Activated CD4-positive, CD25-positive, alpha-beta regulatory T cell treated with anti-CD3 and anti-CD28 coated beads, Interleukin-2, amount 50 U/mL, for 72 hours (primary cell): ENCODE data around the gene MYOCD.

Experiments
- DNase-seq: peaks from one replicate; pipeline ENCODE4 v3.0.0; 2021

Gene MYOCD

GRCh38 chr17:12768255-12768654 is 102.6 kb downstream of the MYOCD start:
- DNase-seq: no peak

GRCh38 chr17:12769981-12770380 is 104.3 kb downstream of the MYOCD start:
- no peak for DNase-seq

DNA sequence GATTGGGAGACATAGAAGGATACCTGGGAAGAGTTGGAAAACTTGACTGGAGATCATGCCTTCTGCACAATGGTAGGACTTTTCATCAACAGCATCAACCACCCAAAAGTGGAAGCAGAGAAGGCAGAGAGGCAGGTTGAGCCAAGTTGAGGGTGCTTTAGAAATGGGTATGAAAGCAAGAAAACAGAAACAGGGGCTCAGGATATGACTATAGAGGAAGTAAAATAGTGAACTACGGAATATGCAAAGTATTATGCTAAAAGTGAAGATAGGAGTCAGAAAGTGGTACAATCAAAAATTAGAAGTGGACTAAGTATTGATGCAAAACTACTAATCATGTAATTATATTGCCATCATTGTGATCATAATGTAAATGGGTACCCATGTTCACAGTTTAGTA is 107.5 kb downstream of the MYOCD start:
- no peak for DNase-seq

DNA sequence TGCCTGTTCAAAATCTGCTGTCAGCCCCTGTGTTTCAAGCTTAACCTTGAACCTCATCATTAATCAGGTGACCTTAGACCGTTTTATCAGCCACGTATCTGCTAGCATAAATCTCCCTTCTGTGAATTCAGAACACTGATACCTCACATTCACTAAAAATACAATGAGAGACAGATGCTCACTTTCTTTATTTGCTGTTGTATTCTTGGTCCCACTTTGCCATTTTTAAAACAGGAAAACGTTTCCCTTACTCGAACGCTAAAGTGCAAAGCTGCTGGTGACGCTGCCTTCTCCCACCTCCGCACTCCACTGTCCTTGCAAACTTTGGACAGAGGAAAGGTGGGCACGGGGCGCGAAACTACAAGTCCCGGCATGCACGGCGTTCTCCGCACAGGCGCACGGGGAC is 123.4 kb downstream of the MYOCD start:
- no peak for DNase-seq

DNA sequence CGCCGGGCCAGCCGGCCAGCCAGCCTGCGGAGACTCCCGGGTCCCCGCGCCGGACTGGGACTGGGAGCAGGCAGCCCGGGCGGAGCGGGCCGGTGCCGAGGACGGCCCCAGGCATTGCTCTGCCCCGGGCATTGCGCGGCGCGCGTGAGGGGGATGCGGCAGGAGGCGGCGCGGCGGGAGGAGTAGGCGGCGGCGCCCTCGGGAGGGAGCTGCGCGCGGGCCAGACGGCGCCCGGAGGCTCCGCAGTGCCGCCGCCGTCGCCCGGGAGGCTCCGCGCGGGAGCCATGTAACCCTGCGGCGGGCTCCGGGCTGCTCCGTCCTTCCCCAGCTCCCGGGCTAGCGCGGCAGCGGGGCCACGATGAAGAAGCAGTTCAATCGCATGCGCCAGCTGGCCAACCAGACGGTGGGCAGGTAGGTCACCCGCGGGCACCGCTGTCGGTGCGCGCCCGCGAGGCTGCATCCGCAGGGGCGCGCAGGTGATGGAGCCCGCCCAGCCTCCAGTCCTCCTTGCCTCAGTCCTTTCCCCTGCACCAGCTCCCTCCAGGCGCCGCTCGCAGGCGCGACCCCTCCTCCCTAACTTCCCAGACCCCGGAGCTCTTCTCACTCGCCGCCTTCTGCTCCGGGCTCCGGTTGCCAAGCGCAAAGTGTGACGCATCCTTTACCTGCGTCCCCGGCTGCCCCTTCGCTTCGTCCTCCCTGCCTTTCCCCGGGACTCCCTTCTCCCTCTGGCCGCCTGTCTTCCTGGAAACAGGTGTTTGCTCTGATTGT is 124.0 kb downstream of the MYOCD start, which contains the start of gene ARHGAP44:
Gene ARHGAP44 (plus strand): TSS at position 18 of the 768 bp plus-strand sequence. CDS start 341 bp downstream, at position 359.
- no peak for DNase-seq

DNA sequence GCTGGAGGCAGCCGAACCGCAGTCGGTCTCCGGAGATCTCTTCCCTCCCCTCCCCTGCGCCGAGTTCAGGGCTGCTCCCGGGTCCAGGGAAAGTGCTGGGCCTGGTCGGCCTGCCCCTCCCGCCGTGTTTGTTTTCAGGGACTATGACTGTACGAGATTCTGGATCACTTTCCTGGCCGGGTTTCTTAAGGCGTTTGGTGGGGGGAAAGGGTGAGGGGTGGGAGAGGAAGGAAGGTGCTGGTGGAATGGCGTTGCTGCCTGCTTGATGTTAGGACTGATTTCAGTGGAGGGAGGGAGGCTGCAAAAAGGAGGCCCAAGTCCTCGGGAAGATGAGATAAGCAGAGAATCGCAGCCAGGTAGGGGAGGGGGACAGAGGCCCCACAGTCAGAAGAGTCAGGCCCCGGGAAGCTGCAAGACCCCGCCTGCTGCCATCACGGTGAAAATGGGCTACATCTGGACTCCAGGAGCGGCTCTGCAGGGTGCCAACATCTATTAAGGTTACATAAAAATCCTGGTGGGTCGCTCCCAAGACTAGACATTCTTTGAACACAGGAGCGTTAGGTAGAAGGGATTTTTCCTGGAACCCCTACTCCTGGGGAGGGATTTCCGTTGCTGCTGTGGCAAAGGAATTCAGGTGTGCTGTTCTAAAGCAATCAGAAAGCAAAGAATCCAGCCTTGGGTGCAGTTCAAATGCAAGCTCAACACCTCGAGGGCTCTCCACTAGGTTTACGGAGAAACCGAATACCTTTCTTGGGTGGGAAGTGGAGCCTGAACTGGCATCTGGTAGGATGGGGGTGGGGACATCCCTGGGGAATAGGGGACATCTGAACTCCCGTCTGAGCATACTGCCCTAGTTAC is 124.8 kb downstream of the MYOCD start:
- no peak for DNase-seq

DNA sequence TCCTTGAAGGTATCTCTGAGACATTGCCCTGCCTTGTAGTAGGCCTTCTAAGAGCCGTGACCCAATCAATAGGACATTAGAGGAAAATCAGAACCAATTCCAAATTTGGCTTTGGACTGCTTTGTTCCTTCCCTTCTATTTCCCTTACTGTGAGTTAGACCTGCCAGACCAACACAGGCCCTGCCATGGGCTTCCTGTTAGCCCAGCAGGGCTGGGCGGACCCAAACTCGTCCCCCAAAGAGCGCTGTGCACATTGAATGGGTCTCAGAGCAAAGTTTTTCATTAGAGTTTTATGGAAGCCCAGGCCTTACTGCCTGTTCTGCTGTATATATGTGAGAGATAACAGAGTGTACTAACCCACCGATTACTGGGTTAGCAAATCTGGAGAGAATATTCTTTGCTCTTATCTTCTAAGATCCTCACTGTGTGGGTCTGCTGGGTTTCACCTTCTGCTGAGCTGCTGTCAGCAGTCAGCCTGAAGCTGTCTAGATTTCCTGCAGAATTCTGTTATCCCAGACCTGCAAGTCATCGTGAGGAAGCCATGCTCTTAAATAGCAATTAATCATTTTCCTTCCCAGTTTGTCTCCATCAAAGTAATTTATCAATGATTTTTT is 129.3 kb downstream of the MYOCD start:
- DNase-seq: no peak

GRCh38 chr17:12800855-12801365 is 135.2 kb downstream of the MYOCD start:
- DNase-seq: no peak

DNA sequence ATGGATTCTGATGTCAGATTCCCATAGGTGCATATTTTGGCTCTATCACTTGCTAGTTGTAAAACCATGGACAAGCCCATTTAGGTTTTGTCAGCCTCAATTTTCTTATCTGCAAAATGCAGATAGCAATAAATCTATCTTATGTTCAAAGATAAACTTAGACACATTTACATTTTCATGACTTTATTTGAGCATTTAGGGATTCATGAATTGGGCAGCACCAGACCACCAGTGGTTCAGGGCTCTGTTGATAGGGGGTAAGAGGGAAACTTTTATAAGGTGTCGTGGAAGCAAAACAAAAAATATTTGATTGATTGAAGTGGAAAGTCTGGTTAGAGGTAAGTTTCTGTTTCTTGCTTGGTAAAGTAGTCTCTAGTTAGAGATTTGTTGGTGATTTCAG is 140.9 kb downstream of the MYOCD start:
- no peak for DNase-seq

- DNase-seq: no peak
Measured at GRCh38 chr17:12808723-12809122, 143.0 kb downstream of the MYOCD start.

GRCh38 chr17:12812877-12813276 is 147.2 kb downstream of the MYOCD start:
- no peak for DNase-seq

- no peak for DNase-seq
Measured at GRCh38 chr17:12813664-12814063, 148.0 kb downstream of the MYOCD start.

DNA sequence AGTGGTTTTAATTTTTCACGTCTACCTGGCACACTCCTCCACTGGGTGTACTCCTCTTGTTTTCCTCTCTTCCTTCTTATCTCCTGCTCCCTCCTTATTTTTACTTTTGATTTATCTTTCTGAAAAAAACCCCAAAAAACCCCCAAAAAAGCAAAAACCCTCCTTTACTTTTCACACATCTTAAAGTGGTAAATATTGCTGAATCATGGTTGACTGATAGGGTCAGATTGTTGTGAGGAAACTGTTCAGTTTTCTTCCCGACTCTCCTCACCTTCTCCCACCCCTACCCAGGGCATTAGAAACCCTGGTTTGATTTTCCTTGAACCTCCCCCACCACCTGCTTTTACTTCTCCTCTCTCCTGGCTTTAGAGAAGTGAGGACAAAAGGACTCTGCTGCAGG is 149.0 kb downstream of the MYOCD start:
- no peak for DNase-seq

DNA sequence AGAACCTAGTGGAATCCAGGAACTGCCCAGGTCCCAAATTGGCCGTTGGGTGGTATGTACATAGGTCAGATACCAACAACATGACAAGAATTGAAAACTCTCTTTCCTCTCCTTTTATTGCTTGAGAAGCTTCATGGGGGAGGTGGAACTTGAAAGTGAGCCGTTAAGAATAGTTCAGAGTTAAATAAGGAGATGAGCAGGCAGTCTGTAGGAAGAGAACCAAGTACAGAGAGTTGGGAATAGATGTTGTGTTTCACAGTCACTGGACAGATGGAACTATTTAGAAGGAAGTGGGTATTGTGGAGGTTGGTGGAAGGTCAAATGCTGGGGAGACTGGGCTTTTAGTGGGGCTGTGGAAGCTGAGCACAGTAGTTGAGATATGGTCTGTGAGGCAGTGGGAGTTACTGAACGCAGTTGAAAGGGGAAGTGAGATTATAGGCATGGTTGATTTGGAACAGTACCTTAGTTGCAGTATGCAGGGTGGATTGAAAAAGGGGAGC is 150.0 kb downstream of the MYOCD start:
- no peak for DNase-seq
